Measurements from ENCODE around the gene MZF1. TPM values are rescaled to one million over a fixed set of nuclear protein-coding genes. Genes with fewer than 3 reads are reported as not detected.

MZF1 gene
- total RNA-seq, 1 experiment from 2014 or later: 4.6 TPM

- DNase-seq (ENCODE audit: low read depth): no peak
Measured at GRCh38 chr19:58555920-58556621, 17.1 kb downstream of the MZF1 start.

- DNase-seq (ENCODE audit: low read depth): no peak
Measured at GRCh38 chr19:58555369-58555885, 17.7 kb downstream of the MZF1 start.

- peak; percentile 98 for DNase-seq (ENCODE audit: low read depth)
Measured at GRCh38 chr19:58554494-58555368, 18.4 kb downstream of the MZF1 start, which contains the start of gene CHMP2A. CHMP2A (minus strand) TSS chr19:58555105; CDS start chr19:58554212, 893 bp downstream.

GRCh38 chr19:58553799-58554493, 19.2 kb downstream of the MZF1 start:
- no peak for DNase-seq (ENCODE audit: low read depth)

- DNase-seq (ENCODE audit: low read depth): no peak
Measured at GRCh38 chr19:58552655-58553054, 20.5 kb downstream of the MZF1 start.

GRCh38 chr19:58551577-58552471, 21.3 kb downstream of the MZF1 start:
- no peak for DNase-seq (ENCODE audit: low read depth)

- DNase-seq (ENCODE audit: low read depth): no peak
Measured at GRCh38 chr19:58551123-58551497, 22.0 kb downstream of the MZF1 start.

GRCh38 chr19:58550362-58551122, 22.6 kb downstream of the MZF1 start:
- no peak for DNase-seq (ENCODE audit: low read depth)

GRCh38 chr19:58549664-58550361, 23.3 kb downstream of the MZF1 start:
- DNase-seq (ENCODE audit: low read depth): no peak

- DNase-seq (ENCODE audit: low read depth): no peak
Measured at GRCh38 chr19:58548859-58549663, 24.1 kb downstream of the MZF1 start.

GRCh38 chr19:58547323-58548312, 25.5 kb downstream of the MZF1 start:
- DNase-seq (ENCODE audit: low read depth): no peak

- no peak for DNase-seq (ENCODE audit: low read depth)
Measured at GRCh38 chr19:58546019-58546530, 27.1 kb downstream of the MZF1 start.

GRCh38 chr19:58545286-58546018, 27.7 kb downstream of the MZF1 start:
- DNase-seq (ENCODE audit: low read depth): no peak

- peak; percentile 82 for DNase-seq (ENCODE audit: low read depth)
Measured at GRCh38 chr19:58544591-58545285, 28.4 kb downstream of the MZF1 start.

GRCh38 chr19:58543826-58544590, 29.1 kb downstream of the MZF1 start, which contains the start of gene TRIM28:
TRIM28 (plus strand) TSS chr19:58544064; CDS start chr19:58544758, 694 bp downstream.
- DNase-seq (ENCODE audit: low read depth): peak; percentile 100

Data from Daoy (cell line).